Activated CD8-positive, alpha-beta T cell treated with anti-CD3 and anti-CD28 coated beads, Interleukin-2, amount 10 ng/mL, durations not matched to agents 7 days and 5 days (primary cell): ENCODE measurements around the gene GJB6. TPM values are rescaled to one million over a fixed set of nuclear protein-coding genes. Genes with fewer than 3 reads are reported as not detected.
A peak's percentile ranks its signal among the peaks of the same experiment; 100 is the strongest.

Source experiments
- ATAC-seq: fragments of 150-1000 bp; cut with Tn5 transposase; one replicate; pipeline ENCODE4 v1.10.0; 2021; ENCODE audit warnings: moderate library complexity
- CTCF ChIA-PET: fragments of 350-600 bp; sonication (Branson Sonifier 250); formaldehyde crosslinking; loops from one replicate; lab custom pipeline; 2021; ENCODE audit warnings: antibody characterized with exemption; lab: Charles Lee
- POLR2A ChIA-PET: fragments of 350-600 bp; sonication (Branson Sonifier 250); formaldehyde crosslinking; loops from one replicate; lab custom pipeline; 2021; ENCODE audit warnings: antibody characterized with exemption; lab: Charles Lee
- DNase-seq: peaks from one replicate; pipeline ENCODE4 v3.0.0-alpha.2; 2020
- H3K27ac Mint-ChIP-seq: one replicate; pipeline ENCODE4 v1.8.0; 2021; ENCODE audit warnings: mild to moderate bottlenecking, mixed read lengths
- H3K27me3 Mint-ChIP-seq: one replicate; pipeline ENCODE4 v1.8.0; 2021; ENCODE audit warnings: low read depth, mixed read lengths
- H3K36me3 Mint-ChIP-seq: one replicate; pipeline ENCODE4 v1.8.0; 2021; ENCODE audit warnings: low read depth, mixed read lengths
- H3K4me1 Mint-ChIP-seq: one replicate; pipeline ENCODE4 v1.8.0; 2021; ENCODE audit warnings: low read depth, mixed read lengths
- H3K4me3 Mint-ChIP-seq: one replicate; pipeline ENCODE4 v1.8.0; 2021; ENCODE audit warnings: mild to moderate bottlenecking, mixed read lengths
- H3K9me3 Mint-ChIP-seq: one replicate; pipeline ENCODE4 v1.8.0; 2022; ENCODE audit warnings: mixed read lengths; ENCODE audit not compliant: insufficient read depth
- total RNA-seq, 2 experiments: library from RNA; stranded (reverse); gene quantifications; one replicate each; pipeline ENCODE4 v1.2.3, GENCODE V29; 2021

The GJB6 gene
- total RNA-seq, 2 experiments from 2014 or later: 1.7 to 1.9 TPM

DNA sequence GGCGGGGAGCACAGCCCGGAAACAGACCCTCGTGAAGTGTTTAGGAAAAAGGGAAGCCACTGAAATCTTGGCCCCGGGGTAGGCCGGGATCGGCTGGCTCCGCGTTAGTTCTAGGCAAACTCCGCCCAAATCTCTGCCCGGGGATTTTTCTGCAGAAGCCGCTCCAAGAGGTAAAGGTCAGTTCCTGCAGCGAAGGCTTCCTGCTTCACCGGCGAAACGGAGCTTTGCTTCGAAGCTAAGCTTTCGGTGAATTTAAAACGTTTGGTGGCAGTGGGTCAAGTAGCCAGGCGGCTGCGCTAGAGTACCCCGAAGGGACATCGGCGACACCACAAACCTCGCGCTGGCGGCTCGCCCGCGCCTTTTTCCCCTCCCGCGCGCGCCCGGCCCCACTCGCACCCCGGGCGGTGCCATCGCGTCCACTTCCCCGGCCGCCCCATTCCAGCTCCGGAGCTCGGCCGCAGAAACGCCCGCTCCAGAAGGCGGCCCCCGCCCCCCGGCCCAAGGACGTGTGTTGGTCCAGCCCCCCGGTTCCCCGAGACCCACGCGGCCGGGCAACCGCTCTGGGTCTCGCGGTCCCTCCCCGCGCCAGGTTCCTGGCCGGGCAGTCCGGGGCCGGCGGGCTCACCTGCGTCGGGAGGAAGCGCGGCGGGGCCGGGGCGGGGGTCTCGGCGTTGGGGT, 39.8 kb downstream of the GJB6 start:
- H3K27ac Mint-ChIP-seq: no peak overlapping the region
- H3K36me3 Mint-ChIP-seq: no peaks in the 10 kb centered on the region
- no peak for DNase-seq
- peak overlapping the region; percentile 49 for H3K4me3 Mint-ChIP-seq
- CTCF ChIA-PET: no interaction called here
- ATAC-seq: peak; percentile 24
- H3K4me1 Mint-ChIP-seq: peaks cover 18% of the 10 kb centered on the region
- peaks cover 64% of the 10 kb centered on the region for H3K27me3 Mint-ChIP-seq
- H3K9me3 Mint-ChIP-seq: no peaks in the 10 kb centered on the region
- POLR2A ChIA-PET: no interaction called here

DNA sequence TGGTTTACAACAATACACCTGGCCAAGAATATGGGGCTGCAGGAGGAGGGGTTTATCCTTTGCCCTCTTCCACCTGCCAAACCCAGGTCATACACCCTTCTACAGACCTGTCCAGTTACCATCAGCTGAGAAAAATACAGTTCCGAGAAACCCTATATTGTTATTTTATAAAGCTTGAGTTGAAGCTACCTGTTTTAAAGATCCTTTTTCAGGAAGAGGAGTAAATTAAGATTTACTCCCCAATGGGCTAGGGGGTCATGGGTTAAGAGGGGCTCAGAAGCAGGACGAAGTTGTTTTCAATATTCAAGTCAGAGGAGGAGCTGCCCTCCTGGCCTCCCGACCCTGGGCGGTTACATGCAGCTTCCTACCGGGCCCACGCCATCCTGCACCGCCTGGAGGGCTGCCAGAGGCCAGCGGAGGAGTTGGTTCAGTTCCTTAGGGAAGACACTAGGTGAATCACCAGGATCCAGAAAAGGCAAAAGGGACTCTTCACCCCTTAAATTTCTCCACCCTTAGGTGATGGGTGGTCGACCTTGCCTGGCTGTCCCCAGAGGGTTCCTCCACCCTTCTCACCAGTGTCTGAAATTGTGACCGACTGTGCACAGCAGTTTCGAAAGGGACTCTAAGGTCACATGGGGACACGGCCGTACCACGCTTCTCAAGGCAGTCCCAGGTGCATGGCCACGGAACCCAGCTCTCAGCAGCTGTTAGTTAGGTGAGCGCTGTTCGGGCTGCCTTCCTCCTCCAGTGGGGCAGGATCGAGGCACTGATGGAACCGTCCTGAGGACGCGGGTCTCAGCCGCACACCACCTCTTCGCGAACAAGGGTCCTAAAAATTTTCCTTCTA, 40.6 kb downstream of the GJB6 start:
- ATAC-seq (peak; percentile 10), DNase-seq (no peak)
- no peaks in the 10 kb centered on the region for H3K9me3 Mint-ChIP-seq
- peaks cover 59% of the 10 kb centered on the region for H3K27me3 Mint-ChIP-seq
- ChIA-PET POLR2A (no interaction called here), CTCF (interaction anchor here (0.7 to 1.5 kb wide), 3 partner anchors 9 to 13 kb away, joined by 3 to 4 read pairs (median 3); no protein-coding TSS in a partner anchor)
- H3K27ac Mint-ChIP-seq: no peak overlapping the region
- H3K36me3 Mint-ChIP-seq: no peaks in the 10 kb centered on the region
- H3K4me3 Mint-ChIP-seq: peak overlapping the region; percentile 49
- peaks cover 14% of the 10 kb centered on the region for H3K4me1 Mint-ChIP-seq

DNA sequence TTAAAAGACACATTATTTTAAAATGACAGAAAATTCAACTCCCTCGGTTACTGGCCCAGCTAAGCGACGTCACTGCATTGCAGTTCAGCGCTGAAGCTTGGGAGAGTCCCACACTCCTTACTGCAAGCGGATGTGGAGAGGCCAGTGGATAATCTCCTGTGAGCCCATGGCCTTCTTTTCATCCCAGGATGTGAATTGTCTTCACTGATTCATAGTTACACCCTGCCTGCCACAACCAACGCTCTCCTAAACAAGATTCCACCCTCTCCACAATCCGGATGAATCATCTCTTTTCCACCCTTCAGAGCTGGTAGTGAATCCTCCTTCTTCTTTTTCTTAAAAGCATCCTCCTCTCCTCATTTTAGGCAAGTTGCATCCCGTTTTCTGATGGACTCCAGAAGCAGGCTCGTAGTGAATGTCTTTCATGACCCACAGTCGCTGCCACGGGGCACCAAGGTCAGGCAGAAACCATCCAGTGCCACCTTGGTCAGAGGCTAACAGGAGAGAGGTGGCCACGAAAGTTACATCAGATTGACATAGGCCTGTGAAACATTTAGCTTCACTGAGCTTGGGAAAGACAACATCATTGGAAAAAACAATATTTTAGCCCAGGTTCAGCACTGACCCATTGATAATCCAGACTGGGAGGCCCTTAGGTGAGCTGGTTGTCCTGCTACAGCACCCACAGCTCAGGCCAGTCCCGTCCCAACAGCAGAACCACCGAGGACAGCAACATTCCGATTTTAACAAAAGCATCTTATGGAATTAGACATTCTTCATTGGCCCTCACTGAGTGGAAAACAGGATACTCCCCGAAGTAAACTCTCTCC, 41.4 kb downstream of the GJB6 start:
- CTCF ChIA-PET: interaction anchor here (0.7 to 1.5 kb wide), 3 partner anchors 8 to 12 kb away, joined by 3 to 4 read pairs (median 3); no protein-coding TSS in a partner anchor
- Mint-ChIP-seq H3K27me3 (peaks cover 55% of the 10 kb centered on the region), H3K27ac (no peak overlapping the region), H3K4me1 (peaks cover 14% of the 10 kb centered on the region), H3K9me3 (no peaks in the 10 kb centered on the region), H3K4me3 (no peak overlapping the region), H3K36me3 (no peaks in the 10 kb centered on the region)
- DNase-seq: no peak
- ATAC-seq: no peak
- POLR2A ChIA-PET: no interaction called here

DNA sequence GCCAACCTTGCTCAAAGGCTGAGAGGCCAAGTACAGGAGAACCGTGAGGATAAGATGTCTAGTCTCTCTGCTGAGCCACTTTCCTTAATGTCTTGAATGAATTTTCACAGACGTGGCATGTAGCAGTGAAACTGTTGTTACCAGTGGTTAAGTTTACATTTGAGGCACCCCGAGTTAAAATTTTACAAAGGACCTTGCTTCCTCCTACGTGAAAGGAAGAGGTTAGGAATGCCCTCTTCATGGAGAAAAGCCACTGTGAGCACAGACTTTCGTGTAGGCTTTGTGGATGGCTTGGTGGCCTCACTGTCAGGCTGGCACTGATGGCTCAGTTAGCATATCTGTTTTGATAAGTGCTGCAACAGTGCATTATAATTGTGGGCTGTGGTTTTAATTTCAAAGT, 42.0 kb downstream of the GJB6 start:
- H3K4me3 Mint-ChIP-seq: no peak overlapping the region

DNA sequence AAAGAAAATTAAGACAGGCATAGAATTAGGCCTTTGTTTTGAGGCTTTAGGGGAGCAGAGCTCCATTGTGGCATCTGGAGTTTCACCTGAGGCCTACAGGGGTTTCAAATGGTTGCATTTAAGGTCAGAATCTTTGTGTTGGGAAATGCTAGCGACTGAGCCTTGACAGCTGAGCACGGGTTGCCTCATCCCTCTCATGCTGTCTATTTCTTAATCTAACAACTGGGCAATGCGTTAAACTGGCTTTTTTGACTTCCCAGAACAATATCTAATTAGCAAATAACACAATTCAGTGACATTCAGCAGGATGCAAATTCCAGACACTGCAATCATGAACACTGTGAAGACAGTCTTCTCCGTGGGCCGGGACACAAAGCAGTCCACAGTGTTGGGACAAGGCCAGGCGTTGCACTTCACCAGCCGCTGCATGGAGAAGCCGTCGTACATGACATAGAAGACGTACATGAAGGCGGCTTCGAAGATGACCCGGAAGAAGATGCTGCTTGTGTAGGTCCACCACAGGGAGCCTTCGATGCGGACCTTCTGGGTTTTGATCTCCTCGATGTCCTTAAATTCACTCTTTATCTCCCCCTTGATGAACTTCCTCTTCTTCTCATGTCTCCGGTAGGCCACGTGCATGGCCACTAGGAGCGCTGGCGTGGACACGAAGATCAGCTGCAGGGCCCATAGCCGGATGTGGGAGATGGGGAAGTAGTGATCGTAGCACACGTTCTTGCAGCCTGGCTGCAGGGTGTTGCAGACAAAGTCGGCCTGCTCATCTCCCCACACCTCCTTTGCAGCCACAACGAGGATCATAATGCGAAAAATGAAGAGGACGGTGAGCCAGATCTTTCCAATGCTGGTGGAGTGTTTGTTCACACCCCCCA, 43.2 kb downstream of the GJB6 start:
- ChIA-PET CTCF (interaction anchor here (0.7 kb wide), 1 partner anchor 10 kb away, joined by 3 read pairs; no protein-coding TSS in a partner anchor), POLR2A (no interaction called here)

More for the DNA sequence above, 42.0 kb downstream of the GJB6 start:
- no peak overlapping the region for H3K27ac Mint-ChIP-seq
- no peaks in the 10 kb centered on the region for H3K36me3 Mint-ChIP-seq
- H3K27me3 Mint-ChIP-seq: peaks cover 50% of the 10 kb centered on the region
- H3K4me1 Mint-ChIP-seq: peaks cover 14% of the 10 kb centered on the region
- ChIA-PET POLR2A (no interaction called here), CTCF (interaction anchor here (0.7 kb wide), 1 partner anchor 9 kb away, joined by 3 read pairs; no protein-coding TSS in a partner anchor)
- no peaks in the 10 kb centered on the region for H3K9me3 Mint-ChIP-seq
- ATAC-seq (no peak), DNase-seq (no peak)

DNA sequence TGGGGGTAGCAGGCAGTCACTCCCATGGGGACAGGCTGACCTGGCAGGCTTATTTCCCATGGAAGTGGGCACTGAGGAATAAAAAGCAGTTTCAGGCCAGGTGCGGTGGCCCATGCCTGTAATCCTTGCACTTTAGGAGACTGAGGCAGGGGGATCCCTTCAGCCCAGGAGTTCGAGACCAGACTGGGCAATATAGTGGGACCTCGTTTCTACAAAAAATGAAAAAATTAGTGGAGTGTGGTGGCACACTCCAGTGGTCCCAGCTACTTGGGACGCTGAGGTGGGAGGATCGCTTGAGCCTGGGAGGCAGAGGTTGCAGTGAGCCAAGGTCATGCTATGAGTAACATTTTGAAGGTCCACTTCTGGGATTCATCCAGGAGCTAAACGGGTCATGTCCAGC, 45.3 kb downstream of the GJB6 start:
- ChIA-PET POLR2A (no interaction called here), CTCF (interaction anchor here (1.3 to 3.0 kb wide), 2 partner anchors 10 kb away, joined by 9 to 14 read pairs; no protein-coding TSS in a partner anchor)
- Mint-ChIP-seq H3K27me3 (peaks cover 32% of the 10 kb centered on the region), H3K27ac (no peak overlapping the region), H3K9me3 (no peaks in the 10 kb centered on the region), H3K36me3 (no peaks in the 10 kb centered on the region), H3K4me3 (no peak overlapping the region), H3K4me1 (peaks cover under 1% of the 10 kb centered on the region)
- no peak for DNase-seq
- no peak for ATAC-seq

More for the DNA sequence above, 43.2 kb downstream of the GJB6 start:
- DNase-seq: no peak
- H3K4me1 Mint-ChIP-seq: peaks cover 5% of the 10 kb centered on the region
- ATAC-seq: no peak
- H3K27ac Mint-ChIP-seq: no peak overlapping the region
- H3K36me3 Mint-ChIP-seq: no peaks in the 10 kb centered on the region
- H3K9me3 Mint-ChIP-seq: no peaks in the 10 kb centered on the region
- no peak overlapping the region for H3K4me3 Mint-ChIP-seq
- H3K27me3 Mint-ChIP-seq: peaks cover 41% of the 10 kb centered on the region

DNA sequence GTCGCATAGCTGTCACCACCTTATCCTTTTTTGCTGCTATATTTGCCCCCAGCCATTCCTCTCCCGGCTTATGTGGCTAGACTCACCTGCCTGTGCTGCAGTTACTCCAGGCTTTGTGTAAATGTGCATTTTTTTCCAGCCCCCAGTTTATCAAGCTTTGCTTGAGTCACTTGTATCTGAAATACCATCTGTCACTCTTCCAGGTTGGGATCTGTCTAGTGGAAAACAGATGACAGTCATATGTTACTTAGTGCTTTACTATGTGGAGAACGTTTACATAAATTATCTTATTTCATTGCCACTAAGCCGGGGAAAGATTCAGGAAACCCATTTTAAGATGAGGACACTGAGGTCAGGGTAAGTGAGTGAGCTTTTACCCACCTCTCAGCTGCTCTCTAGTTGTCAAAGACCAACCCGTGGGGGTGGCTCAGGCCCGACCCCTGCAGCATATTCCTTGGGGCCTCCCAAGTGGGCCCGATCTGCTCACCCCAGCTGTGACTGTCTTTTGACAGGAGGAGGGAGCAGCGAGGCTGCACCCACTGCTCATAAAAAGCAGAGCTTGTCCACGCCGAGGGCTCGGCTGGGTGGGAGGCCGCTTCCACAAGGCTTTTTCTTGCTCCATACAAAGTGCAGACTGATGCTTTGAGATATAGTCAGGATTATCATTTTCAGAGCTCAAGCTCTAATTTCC, 46.6 kb downstream of the GJB6 start:
- ChIA-PET CTCF (interaction anchor here (3.0 kb wide), 1 partner anchor 11 kb away, joined by 14 read pairs; no protein-coding TSS in a partner anchor), POLR2A (no interaction called here)
- Mint-ChIP-seq H3K9me3 (no peaks in the 10 kb centered on the region), H3K36me3 (no peaks in the 10 kb centered on the region), H3K27me3 (peaks cover 28% of the 10 kb centered on the region), H3K4me3 (no peak overlapping the region), H3K27ac (no peak overlapping the region), H3K4me1 (no peaks in the 10 kb centered on the region)
- ATAC-seq (no peak), DNase-seq (no peak)

DNA sequence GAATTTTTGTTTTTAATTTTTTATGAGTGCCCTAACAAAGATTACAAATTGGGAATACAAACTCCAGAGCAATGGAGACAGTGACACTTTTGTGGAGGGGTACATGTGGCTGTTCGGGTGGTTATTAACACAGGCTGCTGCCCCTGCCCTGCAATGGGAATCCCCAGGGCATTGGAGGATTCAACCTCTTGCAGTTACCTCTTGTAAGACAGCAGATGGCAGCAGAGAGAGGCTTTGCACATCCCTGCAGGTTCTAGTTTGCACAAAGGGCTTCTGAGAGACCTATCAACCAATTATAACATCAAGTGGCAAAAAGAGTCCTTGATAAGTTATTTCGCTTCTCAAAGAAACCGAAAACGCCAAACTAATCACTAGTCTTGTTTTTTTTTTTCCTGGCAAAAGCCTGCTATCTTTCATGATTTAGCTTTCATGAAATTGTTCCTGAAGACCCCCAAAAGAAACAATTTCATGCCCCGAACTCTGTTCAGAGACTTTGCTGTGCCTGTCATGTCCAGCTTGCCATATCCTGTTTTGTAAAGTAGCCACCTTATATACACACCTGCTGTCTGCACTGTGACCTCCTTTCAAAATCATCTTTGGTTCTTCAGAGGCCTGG, 49.8 kb downstream of the GJB6 start:
- CTCF ChIA-PET: interaction anchor here (1.1 to 2.3 kb wide), 9 partner anchors 9 to 743 kb away, joined by 3 to 12 read pairs (median 5); no protein-coding TSS in a partner anchor
- H3K36me3 Mint-ChIP-seq: no peaks in the 10 kb centered on the region
- POLR2A ChIA-PET: no interaction called here
- no peak overlapping the region for H3K4me3 Mint-ChIP-seq
- ATAC-seq (peak; percentile 95), DNase-seq (peak; percentile 64)
- peaks cover 28% of the 10 kb centered on the region for H3K27me3 Mint-ChIP-seq
- H3K4me1 Mint-ChIP-seq: no peaks in the 10 kb centered on the region
- no peaks in the 10 kb centered on the region for H3K9me3 Mint-ChIP-seq
- no peak overlapping the region for H3K27ac Mint-ChIP-seq

DNA sequence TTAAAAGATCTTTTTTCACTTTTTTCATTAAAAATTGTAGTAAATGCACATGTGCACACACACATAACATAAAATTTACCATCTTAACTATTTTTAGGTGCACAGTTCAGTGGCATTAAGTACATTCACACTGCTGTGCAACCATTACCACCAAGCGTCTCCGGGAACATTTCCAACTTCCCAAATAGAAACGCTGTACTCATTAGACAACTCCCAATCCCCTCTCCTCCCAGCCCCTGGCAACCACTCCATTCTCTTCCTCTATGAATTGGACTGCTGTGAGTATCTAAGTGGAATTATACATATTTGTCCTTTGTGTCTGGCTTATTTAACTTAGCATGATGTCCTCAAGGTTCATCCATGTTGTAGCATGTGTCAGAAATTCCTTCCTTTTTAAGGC, 50.9 kb downstream of the GJB6 start:
- peaks cover 38% of the 10 kb centered on the region for H3K27me3 Mint-ChIP-seq
- ChIA-PET CTCF (interaction anchor here (0.8 to 2.9 kb wide), 6 partner anchors 10 to 744 kb away, joined by 3 to 9 read pairs (median 6); no protein-coding TSS in a partner anchor), POLR2A (no interaction called here)
- ATAC-seq: no peak
- H3K36me3 Mint-ChIP-seq: no peaks in the 10 kb centered on the region
- H3K9me3 Mint-ChIP-seq: no peaks in the 10 kb centered on the region
- no peak overlapping the region for H3K27ac Mint-ChIP-seq
- no peaks in the 10 kb centered on the region for H3K4me1 Mint-ChIP-seq
- no peak for DNase-seq
- H3K4me3 Mint-ChIP-seq: no peak overlapping the region

DNA sequence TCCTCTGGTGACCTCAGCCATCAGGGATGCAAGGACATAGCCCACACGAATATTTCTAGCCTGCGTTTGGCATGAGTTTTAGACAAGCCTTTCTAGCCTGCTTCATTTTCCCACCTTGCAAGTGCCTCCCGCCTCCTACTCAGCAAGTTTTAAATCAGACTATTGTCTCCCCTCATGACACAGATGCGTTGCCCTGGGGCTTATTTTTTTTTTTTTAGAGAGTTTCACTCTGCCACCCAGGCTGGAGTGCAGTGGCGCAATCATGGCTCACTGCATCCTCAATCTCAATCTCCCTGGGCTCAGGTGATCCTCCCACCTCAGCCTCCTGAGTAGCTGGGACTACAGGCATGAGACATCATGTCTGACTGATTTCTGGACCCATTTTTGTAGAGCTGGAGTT, 54.0 kb downstream of the GJB6 start:
- Mint-ChIP-seq H3K4me1 (peaks cover 8% of the 10 kb centered on the region), H3K27ac (no peak overlapping the region), H3K4me3 (no peak overlapping the region), H3K27me3 (peaks cover 64% of the 10 kb centered on the region), H3K9me3 (no peaks in the 10 kb centered on the region), H3K36me3 (no peaks in the 10 kb centered on the region)
- POLR2A ChIA-PET: no interaction called here
- ATAC-seq: no peak
- no peak for DNase-seq
- CTCF ChIA-PET: interaction anchor here (0.7 to 2.9 kb wide), 2 partner anchors 13 to 19 kb away, joined by 3 to 9 read pairs; no protein-coding TSS in a partner anchor
